ENCODE data around the gene ANKRD13B. TPM values are rescaled to one million over a fixed set of nuclear protein-coding genes. Genes with fewer than 3 reads are reported as not detected.

Gene ANKRD13B
- total RNA-seq, 1 donor from 2014 or later: 24.5 TPM

DNA sequence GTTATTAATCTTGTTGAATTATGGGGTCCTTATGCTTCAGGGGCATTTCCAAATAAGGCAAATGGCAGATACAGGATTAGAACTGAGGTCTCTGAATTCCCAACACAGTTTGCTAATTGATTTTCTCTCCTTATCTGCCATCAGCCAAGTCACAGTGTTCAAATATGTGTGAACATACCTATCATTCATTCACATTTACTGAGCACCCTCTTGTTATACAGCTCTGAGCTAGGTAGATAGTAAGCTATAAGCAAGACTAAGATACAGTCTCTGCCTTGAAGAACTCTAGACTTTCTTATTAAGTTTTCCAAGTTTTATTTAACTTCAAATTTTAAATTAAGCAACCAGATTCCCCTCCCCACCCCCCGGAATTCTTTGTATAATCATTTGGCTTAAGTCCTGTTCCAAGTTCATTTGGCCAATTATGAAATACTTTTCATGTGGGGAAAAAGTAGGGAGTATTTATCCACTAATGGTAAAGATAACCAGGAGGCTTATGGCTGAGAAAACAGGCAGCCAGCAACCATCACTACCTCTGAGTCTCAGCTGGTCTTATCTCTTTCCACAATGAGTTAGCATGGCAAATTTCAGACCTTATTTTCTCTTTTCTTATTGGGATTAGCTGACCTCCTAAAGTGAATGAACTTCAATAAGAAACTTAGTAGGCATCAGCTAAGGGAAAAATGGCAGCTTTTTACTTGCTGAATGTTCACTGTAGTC is 61.2 kb downstream of the ANKRD13B start:
- Mint-ChIP-seq H3K9me3 (ENCODE audit: low read depth) (no peaks in the 10 kb centered on the region), H3K36me3 (ENCODE audit: low read depth) (peaks cover 9% of the 10 kb centered on the region), H3K4me3 (ENCODE audit: unreplicated experiment) (no peak overlapping the region), H3K4me1 (ENCODE audit: low read depth) (no peaks in the 10 kb centered on the region), H3K27ac (ENCODE audit: unreplicated experiment) (no peak overlapping the region), H3K27me3 (ENCODE audit: low read depth) (no peaks in the 10 kb centered on the region)
- DNase-seq (ENCODE audit: low spot score): no peak
- TF ChIP-seq, protein P1, sequence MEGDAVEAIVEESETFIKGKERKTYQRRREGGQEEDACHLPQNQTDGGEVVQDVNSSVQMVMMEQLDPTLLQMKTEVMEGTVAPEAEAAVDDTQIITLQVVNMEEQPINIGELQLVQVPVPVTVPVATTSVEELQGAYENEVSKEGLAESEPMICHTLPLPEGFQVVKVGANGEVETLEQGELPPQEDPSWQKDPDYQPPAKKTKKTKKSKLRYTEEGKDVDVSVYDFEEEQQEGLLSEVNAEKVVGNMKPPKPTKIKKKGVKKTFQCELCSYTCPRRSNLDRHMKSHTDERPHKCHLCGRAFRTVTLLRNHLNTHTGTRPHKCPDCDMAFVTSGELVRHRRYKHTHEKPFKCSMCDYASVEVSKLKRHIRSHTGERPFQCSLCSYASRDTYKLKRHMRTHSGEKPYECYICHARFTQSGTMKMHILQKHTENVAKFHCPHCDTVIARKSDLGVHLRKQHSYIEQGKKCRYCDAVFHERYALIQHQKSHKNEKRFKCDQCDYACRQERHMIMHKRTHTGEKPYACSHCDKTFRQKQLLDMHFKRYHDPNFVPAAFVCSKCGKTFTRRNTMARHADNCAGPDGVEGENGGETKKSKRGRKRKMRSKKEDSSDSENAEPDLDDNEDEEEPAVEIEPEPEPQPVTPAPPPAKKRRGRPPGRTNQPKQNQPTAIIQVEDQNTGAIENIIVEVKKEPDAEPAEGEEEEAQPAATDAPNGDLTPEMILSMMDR (IDR thresholded peaks at IDR 0.05): no peak

DNA sequence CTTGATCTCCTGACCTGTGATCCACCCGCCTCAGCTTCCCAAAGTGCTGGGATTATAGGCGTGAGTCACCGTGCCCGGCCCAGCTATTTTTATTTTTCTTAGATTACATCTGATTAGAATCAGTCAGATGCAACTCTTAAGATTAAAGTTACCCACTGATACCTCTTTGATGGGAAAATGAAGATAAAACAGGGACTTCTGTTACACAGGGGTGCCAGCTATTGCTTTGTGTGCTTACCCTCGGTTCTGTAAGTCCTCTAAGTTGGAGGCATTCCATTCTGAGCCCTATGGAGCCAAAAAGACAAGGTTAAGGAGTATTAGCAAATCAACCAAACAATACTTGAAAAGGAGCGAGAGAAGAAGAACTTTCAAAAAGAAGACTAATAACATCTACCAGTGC is 62.4 kb downstream of the ANKRD13B start:
- Mint-ChIP-seq H3K9me3 (ENCODE audit: low read depth) (no peaks in the 10 kb centered on the region), H3K27me3 (ENCODE audit: low read depth) (no peaks in the 10 kb centered on the region), H3K4me3 (ENCODE audit: unreplicated experiment) (no peak overlapping the region), H3K4me1 (ENCODE audit: low read depth) (no peaks in the 10 kb centered on the region), H3K36me3 (ENCODE audit: low read depth) (peaks cover 9% of the 10 kb centered on the region), H3K27ac (ENCODE audit: unreplicated experiment) (no peak overlapping the region)
- TF ChIP-seq, protein P1 (IDR thresholded peaks at IDR 0.05): no peak
- DNase-seq (ENCODE audit: low spot score): no peak

GRCh38 chr17:29659155-29659554 is 66.2 kb downstream of the ANKRD13B start:
- H3K27me3 Mint-ChIP-seq (ENCODE audit: low read depth): no peaks in the 10 kb centered on the region

DNA sequence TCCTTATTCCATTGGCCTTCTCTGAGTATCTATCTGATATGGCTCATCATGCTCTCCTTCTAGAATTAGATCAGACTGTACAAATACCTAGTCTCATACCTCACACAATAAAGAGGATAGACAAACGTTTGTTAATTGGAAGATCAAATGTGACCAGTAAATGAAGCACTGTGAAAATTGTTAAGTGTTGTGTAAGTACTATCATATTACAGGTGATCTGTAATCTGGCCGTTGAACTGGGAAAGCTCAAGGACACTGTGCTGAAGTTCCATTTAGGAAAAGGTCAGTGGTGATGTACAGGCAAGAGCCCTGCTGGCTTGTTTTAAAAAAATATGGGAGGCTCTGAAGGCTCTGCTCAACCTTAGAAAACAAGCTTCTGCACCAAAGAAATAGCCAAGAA is 68.3 kb downstream of the ANKRD13B start:
- Mint-ChIP-seq H3K4me3 (ENCODE audit: unreplicated experiment) (no peak overlapping the region), H3K9me3 (ENCODE audit: low read depth) (peaks cover 2% of the 10 kb centered on the region), H3K27ac (ENCODE audit: unreplicated experiment) (no peak overlapping the region), H3K27me3 (ENCODE audit: low read depth) (no peaks in the 10 kb centered on the region), H3K4me1 (ENCODE audit: low read depth) (peaks cover 35% of the 10 kb centered on the region), H3K36me3 (ENCODE audit: low read depth) (peaks cover 11% of the 10 kb centered on the region)
- DNase-seq (ENCODE audit: low spot score): no peak
- TF ChIP-seq, protein P1 (IDR thresholded peaks at IDR 0.05): no peak

More at GRCh38 chr17:29659155-29659554, 66.2 kb downstream of the ANKRD13B start:
- Mint-ChIP-seq H3K27ac (ENCODE audit: unreplicated experiment) (no peak overlapping the region), H3K36me3 (ENCODE audit: low read depth) (peaks cover 14% of the 10 kb centered on the region), H3K4me3 (ENCODE audit: unreplicated experiment) (no peak overlapping the region), H3K4me1 (ENCODE audit: low read depth) (peaks cover 20% of the 10 kb centered on the region), H3K9me3 (ENCODE audit: low read depth) (peaks cover 2% of the 10 kb centered on the region)
- TF ChIP-seq, protein P1 (IDR thresholded peaks at IDR 0.05): no peak
- no peak for DNase-seq (ENCODE audit: low spot score)

GRCh38 chr17:29663155-29663554 is 70.2 kb downstream of the ANKRD13B start:
- Mint-ChIP-seq H3K27ac (ENCODE audit: unreplicated experiment) (peak overlapping the region; percentile 42), H3K36me3 (ENCODE audit: low read depth) (peaks cover 8% of the 10 kb centered on the region), H3K27me3 (ENCODE audit: low read depth) (no peaks in the 10 kb centered on the region), H3K9me3 (ENCODE audit: low read depth) (peaks cover 2% of the 10 kb centered on the region), H3K4me1 (ENCODE audit: low read depth) (peaks cover 35% of the 10 kb centered on the region), H3K4me3 (ENCODE audit: unreplicated experiment) (no peak overlapping the region)
- no peak for DNase-seq (ENCODE audit: low spot score)
- TF ChIP-seq, protein P1 (IDR thresholded peaks at IDR 0.05): no peak

Other genes with a start within 250 kb of the ANKRD13B start
- gene TAOK1, start 202.8 kb upstream of the ANKRD13B start, total RNA-seq: 77.7 to 87.1 TPM (median 85.7 TPM) in 3 replicates
- gene ABHD15, start 26.1 kb upstream of the ANKRD13B start, total RNA-seq: 10.2 to 16.7 TPM (median 11.7 TPM) in 3 replicates
- gene TP53I13, start 24.4 kb upstream of the ANKRD13B start, total RNA-seq: 44.6 to 49.8 TPM (median 48.3 TPM) in 3 replicates
- 32.1 to 37.7 TPM (median 35.7 TPM) in 3 replicates for gene GIT1, start 3.5 kb upstream of the ANKRD13B start, total RNA-seq
- 6.7 to 7.6 TPM (median 7.2 TPM) in 3 replicates for gene CORO6, start 29.8 kb downstream of the ANKRD13B start, total RNA-seq